GM23248 (cell line): ENCODE measurements around the gene EYA3.

Source experiments
- EZH2 ChIP-seq: fragments of 200-600 bp; sonication (generic); IDR thresholded peaks from 2 replicates; pipeline ENCODE4 v1.6.1; 2018; ENCODE audit warnings: antibody characterized with exemption, mild to moderate bottlenecking; ENCODE audit not compliant: insufficient read depth, poor library complexity, severe bottlenecking
- EZH2phosphoT487 ChIP-seq: fragments of 200-600 bp; sonication (generic); IDR thresholded peaks from 2 replicates; pipeline ENCODE4 v1.6.1; 2018; ENCODE audit warnings: antibody characterized with exemption, moderate library complexity, mild to moderate bottlenecking, low read depth; ENCODE audit not compliant: insufficient read depth

- no peak for TF ChIP-seq EZH2
- no peak for TF ChIP-seq EZH2phosphoT487
Observed at GRCh38 chr1:28083876-28084275, 4.5 kb downstream of the EYA3 start.
